Measurements from ENCODE around the gene TXN2. TPM values are rescaled to one million over a fixed set of nuclear protein-coding genes. Genes with fewer than 3 reads are reported as not detected.

TXN2 gene
- total RNA-seq, 1 experiment from 2014 or later = 95.1 TPM

DNA sequence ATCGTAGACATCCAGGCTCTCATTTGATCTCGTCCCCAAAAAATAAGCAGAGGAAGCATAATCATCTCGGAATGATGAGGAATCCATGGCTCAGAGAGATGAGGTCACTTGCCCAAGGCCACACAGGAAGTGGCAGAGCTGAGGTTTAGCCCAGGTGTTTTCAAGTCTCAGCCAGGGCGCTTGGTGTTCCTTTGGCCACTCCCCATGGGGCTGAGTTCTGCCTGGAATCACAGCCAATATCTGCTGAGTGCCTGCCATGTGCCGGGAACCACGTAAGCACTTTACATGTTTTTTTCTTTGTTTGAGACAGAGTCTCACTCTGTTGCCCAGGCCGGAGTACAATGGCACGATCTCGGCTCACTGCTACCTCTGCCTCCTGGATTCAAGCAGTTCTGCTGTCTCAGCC lies 64.2 kb downstream of the TXN2 start:
- no peak overlapping the region; the same call in 1 of the 2 replicates for H3K4me3 ChIP-seq
- BruUV-seq (replicated peaks) = no TSS peak
- peak overlapping the region; percentile 64 for H3K4me2 ChIP-seq
- peak overlapping the region; percentile 54 for H2AFZ ChIP-seq
- intact Hi-C loops (cut with micrococcal nuclease; ENCODE audit: unreplicated experiment) = loop anchor here (5.0 kb wide), 1 partner anchor 45 kb away; no protein-coding TSS in a partner anchor
- ChIA-PET CTCF (no interaction called here), POLR2A (ENCODE audit: unreplicated experiment) (interaction anchor here (0.7 kb wide), 1 partner anchor 38 kb away, joined by 4 read pairs; no protein-coding TSS in a partner anchor)
- DNase-seq = peak; percentile 68 to 93
- H3K4me1 ChIP-seq (replicated peaks; ENCODE audit: insufficient read depth) = peaks cover 58% of the 10 kb centered on the region
- peaks cover 56% of the 10 kb centered on the region for H3F3A ChIP-seq (ENCODE audit: insufficient read depth, low read depth)
- TF ChIP-seq, protein P1, sequence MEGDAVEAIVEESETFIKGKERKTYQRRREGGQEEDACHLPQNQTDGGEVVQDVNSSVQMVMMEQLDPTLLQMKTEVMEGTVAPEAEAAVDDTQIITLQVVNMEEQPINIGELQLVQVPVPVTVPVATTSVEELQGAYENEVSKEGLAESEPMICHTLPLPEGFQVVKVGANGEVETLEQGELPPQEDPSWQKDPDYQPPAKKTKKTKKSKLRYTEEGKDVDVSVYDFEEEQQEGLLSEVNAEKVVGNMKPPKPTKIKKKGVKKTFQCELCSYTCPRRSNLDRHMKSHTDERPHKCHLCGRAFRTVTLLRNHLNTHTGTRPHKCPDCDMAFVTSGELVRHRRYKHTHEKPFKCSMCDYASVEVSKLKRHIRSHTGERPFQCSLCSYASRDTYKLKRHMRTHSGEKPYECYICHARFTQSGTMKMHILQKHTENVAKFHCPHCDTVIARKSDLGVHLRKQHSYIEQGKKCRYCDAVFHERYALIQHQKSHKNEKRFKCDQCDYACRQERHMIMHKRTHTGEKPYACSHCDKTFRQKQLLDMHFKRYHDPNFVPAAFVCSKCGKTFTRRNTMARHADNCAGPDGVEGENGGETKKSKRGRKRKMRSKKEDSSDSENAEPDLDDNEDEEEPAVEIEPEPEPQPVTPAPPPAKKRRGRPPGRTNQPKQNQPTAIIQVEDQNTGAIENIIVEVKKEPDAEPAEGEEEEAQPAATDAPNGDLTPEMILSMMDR (conservative IDR thresholded peaks at IDR 0.05) = no peak
- TF ChIP-seq EZH2 (IDR thresholded peaks at IDR 0.05; ENCODE audit: low read depth) = no peak
- no peaks in the 10 kb centered on the region for H3K79me2 ChIP-seq (ENCODE audit: low read depth)
- no peaks in the 10 kb centered on the region for H3K9me3 ChIP-seq (ENCODE audit: insufficient read depth, low read depth)
- H4K20me1 ChIP-seq (ENCODE audit: insufficient read depth) = no peaks in the 10 kb centered on the region
- H3K27me3 ChIP-seq (ENCODE audit: insufficient read depth, low read depth) = no peaks in the 10 kb centered on the region
- H3K27ac ChIP-seq = peak overlapping the region; percentile 69
- no peaks in the 10 kb centered on the region for H3K9me2 ChIP-seq (ENCODE audit: insufficient read depth)
- no peaks in the 10 kb centered on the region for H3K36me3 ChIP-seq (ENCODE audit: low read depth)

Other genes with a start within 250 kb of the TXN2 start
- gene APOL2, start 242.1 kb downstream of the TXN2 start, total RNA-seq (2021) = 19.9 and 27.4 TPM in 2 replicates
- gene APOL1, start 228.5 kb downstream of the TXN2 start, total RNA-seq (2021) = 27.0 and 33.0 TPM in 2 replicates
- gene MYH9, start 93.7 kb downstream of the TXN2 start, total RNA-seq (2021) = 758 and 776 TPM in 2 replicates
- 42.1 and 42.4 TPM in 2 replicates for gene FOXRED2, start 25.4 kb upstream of the TXN2 start, total RNA-seq (2021)
- 270 and 312 TPM in 2 replicates for gene EIF3D, start 47.5 kb upstream of the TXN2 start, total RNA-seq (2021)
- not detected in 2 replicates for gene CACNG2, start 222.1 kb upstream of the TXN2 start, total RNA-seq (2021)